ENCODE results near the gene NINJ2. TPM values are rescaled to one million over a fixed set of nuclear protein-coding genes. Genes with fewer than 3 reads are reported as not detected.
A peak's percentile ranks its signal among the peaks of the same experiment; 100 is the strongest.

NINJ2 gene
- total and polyA plus RNA-seq, 10 of the 15 experiments (the other 5 are each of a cell fraction or from before 2014, with no cell fraction given): 8.9 to 51.6 (median 21.3) TPM

DNA sequence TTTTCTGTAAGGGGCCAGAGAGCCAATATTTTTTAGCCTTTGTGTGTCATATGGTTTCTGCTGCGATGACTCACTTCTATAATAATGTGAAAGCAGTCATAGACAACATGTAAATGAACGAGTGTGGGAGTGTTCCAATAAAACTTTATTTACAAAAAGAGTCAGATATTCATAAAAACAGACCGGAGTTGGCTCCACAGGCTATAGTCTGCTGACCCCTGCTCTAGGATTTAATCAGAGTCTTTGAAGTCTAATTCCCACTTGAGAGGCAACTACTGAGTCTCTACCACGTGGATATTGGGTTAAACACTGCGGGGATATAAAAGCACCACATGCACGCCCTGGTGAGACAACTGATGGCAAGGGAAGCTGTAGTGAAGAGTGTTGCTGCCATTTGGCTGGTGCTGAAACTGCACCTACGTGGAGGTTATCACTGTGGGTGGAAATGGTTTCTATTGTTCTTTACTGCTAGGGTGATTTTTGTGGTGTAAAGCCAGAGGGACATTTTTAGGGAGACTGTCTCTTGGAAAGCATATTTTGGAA lies 3.6 kb upstream of the NINJ2 start (continued):
- TF ChIP-seq, protein P1, sequence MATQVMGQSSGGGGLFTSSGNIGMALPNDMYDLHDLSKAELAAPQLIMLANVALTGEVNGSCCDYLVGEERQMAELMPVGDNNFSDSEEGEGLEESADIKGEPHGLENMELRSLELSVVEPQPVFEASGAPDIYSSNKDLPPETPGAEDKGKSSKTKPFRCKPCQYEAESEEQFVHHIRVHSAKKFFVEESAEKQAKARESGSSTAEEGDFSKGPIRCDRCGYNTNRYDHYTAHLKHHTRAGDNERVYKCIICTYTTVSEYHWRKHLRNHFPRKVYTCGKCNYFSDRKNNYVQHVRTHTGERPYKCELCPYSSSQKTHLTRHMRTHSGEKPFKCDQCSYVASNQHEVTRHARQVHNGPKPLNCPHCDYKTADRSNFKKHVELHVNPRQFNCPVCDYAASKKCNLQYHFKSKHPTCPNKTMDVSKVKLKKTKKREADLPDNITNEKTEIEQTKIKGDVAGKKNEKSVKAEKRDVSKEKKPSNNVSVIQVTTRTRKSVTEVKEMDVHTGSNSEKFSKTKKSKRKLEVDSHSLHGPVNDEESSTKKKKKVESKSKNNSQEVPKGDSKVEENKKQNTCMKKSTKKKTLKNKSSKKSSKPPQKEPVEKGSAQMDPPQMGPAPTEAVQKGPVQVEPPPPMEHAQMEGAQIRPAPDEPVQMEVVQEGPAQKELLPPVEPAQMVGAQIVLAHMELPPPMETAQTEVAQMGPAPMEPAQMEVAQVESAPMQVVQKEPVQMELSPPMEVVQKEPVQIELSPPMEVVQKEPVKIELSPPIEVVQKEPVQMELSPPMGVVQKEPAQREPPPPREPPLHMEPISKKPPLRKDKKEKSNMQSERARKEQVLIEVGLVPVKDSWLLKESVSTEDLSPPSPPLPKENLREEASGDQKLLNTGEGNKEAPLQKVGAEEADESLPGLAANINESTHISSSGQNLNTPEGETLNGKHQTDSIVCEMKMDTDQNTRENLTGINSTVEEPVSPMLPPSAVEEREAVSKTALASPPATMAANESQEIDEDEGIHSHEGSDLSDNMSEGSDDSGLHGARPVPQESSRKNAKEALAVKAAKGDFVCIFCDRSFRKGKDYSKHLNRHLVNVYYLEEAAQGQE (IDR thresholded peaks at IDR 0.05; ENCODE audit: low read depth, low read length): no peak
- TF ChIP-seq BACH1 (IDR thresholded peaks at IDR 0.05; ENCODE audit: borderline replicate concordance) (no peak), FOXM1 (IDR thresholded peaks at IDR 0.05; ENCODE audit: low read depth, low read length) (peak; percentile 58; the same call in 1 of the 2 replicates), ZNF207 (IDR thresholded peaks at IDR 0.05; ENCODE audit: borderline replicate concordance) (peak; percentile 85; the same call in 1 of the 2 replicates), MYB (IDR thresholded peaks at IDR 0.05; ENCODE audit: borderline replicate concordance, low read depth, low read length) (no peak), MTA3 (IDR thresholded peaks at IDR 0.05; ENCODE audit: borderline replicate concordance, low read length) (peak; percentile 77), KDM1A (IDR thresholded peaks at IDR 0.05; ENCODE audit: borderline replicate concordance) (no peak), YY1 (IDR thresholded peaks at IDR 0.05; ENCODE audit: low read depth, low read length) (peak; percentile 67), ZNF384 (IDR thresholded peaks at IDR 0.05; ENCODE audit: borderline replicate concordance, low read depth, low read length) (peak; percentile 22; the same call in 1 of the 2 replicates), SMC3 (IDR thresholded peaks at IDR 0.05; ENCODE audit: borderline replicate concordance, low read length) (peak; percentile 23; the same call in 1 of the 2 replicates), POLR2AphosphoS5 (IDR thresholded peaks at IDR 0.05; ENCODE audit: low read length) (peak; percentile 66; the same call in 1 of the 2 replicates), NBN (IDR thresholded peaks at IDR 0.05) (peak; percentile 75), RUNX3 (IDR thresholded peaks at IDR 0.05; ENCODE audit: low read length) (peak; percentile 63)
- TF ChIP-seq, protein P2, sequence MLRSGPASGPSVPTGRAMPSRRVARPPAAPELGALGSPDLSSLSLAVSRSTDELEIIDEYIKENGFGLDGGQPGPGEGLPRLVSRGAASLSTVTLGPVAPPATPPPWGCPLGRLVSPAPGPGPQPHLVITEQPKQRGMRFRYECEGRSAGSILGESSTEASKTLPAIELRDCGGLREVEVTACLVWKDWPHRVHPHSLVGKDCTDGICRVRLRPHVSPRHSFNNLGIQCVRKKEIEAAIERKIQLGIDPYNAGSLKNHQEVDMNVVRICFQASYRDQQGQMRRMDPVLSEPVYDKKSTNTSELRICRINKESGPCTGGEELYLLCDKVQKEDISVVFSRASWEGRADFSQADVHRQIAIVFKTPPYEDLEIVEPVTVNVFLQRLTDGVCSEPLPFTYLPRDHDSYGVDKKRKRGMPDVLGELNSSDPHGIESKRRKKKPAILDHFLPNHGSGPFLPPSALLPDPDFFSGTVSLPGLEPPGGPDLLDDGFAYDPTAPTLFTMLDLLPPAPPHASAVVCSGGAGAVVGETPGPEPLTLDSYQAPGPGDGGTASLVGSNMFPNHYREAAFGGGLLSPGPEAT (IDR thresholded peaks at IDR 0.05; ENCODE audit: low read depth): peak; percentile 76
- TF ChIP-seq, protein P3, sequence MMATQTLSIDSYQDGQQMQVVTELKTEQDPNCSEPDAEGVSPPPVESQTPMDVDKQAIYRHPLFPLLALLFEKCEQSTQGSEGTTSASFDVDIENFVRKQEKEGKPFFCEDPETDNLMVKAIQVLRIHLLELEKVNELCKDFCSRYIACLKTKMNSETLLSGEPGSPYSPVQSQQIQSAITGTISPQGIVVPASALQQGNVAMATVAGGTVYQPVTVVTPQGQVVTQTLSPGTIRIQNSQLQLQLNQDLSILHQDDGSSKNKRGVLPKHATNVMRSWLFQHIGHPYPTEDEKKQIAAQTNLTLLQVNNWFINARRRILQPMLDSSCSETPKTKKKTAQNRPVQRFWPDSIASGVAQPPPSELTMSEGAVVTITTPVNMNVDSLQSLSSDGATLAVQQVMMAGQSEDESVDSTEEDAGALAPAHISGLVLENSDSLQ (IDR thresholded peaks at IDR 0.05): peak; percentile 30; the same call in 1 of the 2 replicates
- TF ChIP-seq, protein P4, sequence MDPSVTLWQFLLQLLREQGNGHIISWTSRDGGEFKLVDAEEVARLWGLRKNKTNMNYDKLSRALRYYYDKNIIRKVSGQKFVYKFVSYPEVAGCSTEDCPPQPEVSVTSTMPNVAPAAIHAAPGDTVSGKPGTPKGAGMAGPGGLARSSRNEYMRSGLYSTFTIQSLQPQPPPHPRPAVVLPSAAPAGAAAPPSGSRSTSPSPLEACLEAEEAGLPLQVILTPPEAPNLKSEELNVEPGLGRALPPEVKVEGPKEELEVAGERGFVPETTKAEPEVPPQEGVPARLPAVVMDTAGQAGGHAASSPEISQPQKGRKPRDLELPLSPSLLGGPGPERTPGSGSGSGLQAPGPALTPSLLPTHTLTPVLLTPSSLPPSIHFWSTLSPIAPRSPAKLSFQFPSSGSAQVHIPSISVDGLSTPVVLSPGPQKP (IDR thresholded peaks at IDR 0.05; ENCODE audit: low read depth, low read length): no peak

Data from GM12878 (cell line).